Keratinocyte (primary cell): Measurements from ENCODE around the gene ZNF235. TPM values are rescaled to one million over a fixed set of nuclear protein-coding genes. Genes with fewer than 3 reads are reported as not detected.

Experiments
- DNase-seq: peaks from one replicate; pipeline ENCODE4 v3.0.0-alpha.2; 2011; ENCODE audit warnings: low read depth, missing footprints, low spot score
- FAIRE-seq: peaks from 2 replicates; lab custom pipeline; 2011; peaks lifted over from hg19 to GRCh38; lab: Jason Lieb, UNC
- H2AFZ ChIP-seq: 2 replicates; pipeline ENCODE4 v1.6.0; 2012; ENCODE audit warnings: low read length, control low read depth, inconsistent platforms; ENCODE audit not compliant: control insufficient read depth
- H3K27ac ChIP-seq: 2 replicates; pipeline ENCODE4 v1.5.1; 2011; ENCODE audit warnings: low read length; ENCODE audit not compliant: control insufficient read depth, insufficient read depth
- H3K27me3 ChIP-seq: 3 replicates; pipeline ENCODE4 v1.6.0; 2011; ENCODE audit warnings: low read length; ENCODE audit not compliant: control insufficient read depth, insufficient read depth; ENCODE audit errors: extremely low read depth
- H3K36me3 ChIP-seq, 2 experiments: 2 replicates in 1 of 2; 3 replicates in 1 of 2; pipeline ENCODE4 v1.5.1; 2011; ENCODE audit warnings: low read length in 2 of 2, mild to moderate bottlenecking in 1 of 2; ENCODE audit not compliant: control insufficient read depth in 2 of 2, insufficient read depth in 2 of 2; ENCODE audit errors: extremely low read depth in 1 of 2
- H3K4me1 ChIP-seq: 3 replicates; pipeline ENCODE4 v1.5.1; 2011; ENCODE audit warnings: low read length; ENCODE audit not compliant: control insufficient read depth, insufficient read depth; ENCODE audit errors: extremely low read depth
- H3K4me2 ChIP-seq: 3 replicates; pipeline ENCODE4 v1.6.0; 2011; ENCODE audit warnings: low read depth, low read length; ENCODE audit not compliant: control insufficient read depth, insufficient read depth; ENCODE audit errors: extremely low read depth
- H3K4me3 ChIP-seq, 3 experiments: fragments of 200-600 bp in 1 of 3; sonication (generic) in 1 of 3; 2 replicates in 2 of 3; 3 replicates in 1 of 3; pipeline ENCODE4 v1.5.1; 2011 to 2016; ENCODE audit warnings: low read length in 3 of 3, mild to moderate bottlenecking in 3 of 3, control low read depth in 2 of 3, inconsistent platforms in 1 of 3, low read depth in 1 of 3, mixed read lengths in 1 of 3, mixed run types in 1 of 3, moderate library complexity in 1 of 3; ENCODE audit not compliant: control insufficient read depth in 2 of 3, insufficient read depth in 2 of 3; ENCODE audit errors: extremely low read depth in 1 of 3
- H3K79me2 ChIP-seq: 2 replicates; pipeline ENCODE4 v1.6.0; 2012; ENCODE audit warnings: low read length; ENCODE audit not compliant: control insufficient read depth, insufficient read depth
- H3K9ac ChIP-seq: 3 replicates; pipeline ENCODE4 v1.6.0; 2011; ENCODE audit warnings: low read length; ENCODE audit not compliant: control insufficient read depth, insufficient read depth; ENCODE audit errors: extremely low read depth
- H3K9me1 ChIP-seq: 3 replicates; pipeline ENCODE4 v1.6.0; 2011; ENCODE audit warnings: low read length; ENCODE audit not compliant: control insufficient read depth, insufficient read depth; ENCODE audit errors: extremely low read depth
- H3K9me3 ChIP-seq: 2 replicates; pipeline ENCODE4 v1.5.1; 2012; ENCODE audit warnings: low read depth, low read length; ENCODE audit not compliant: control insufficient read depth
- H4K20me1 ChIP-seq: 3 replicates; pipeline ENCODE4 v1.6.0; 2011; ENCODE audit warnings: low read length; ENCODE audit not compliant: control insufficient read depth, insufficient read depth; ENCODE audit errors: extremely low read depth
- EZH2 ChIP-seq: IDR thresholded peaks from one replicate; pipeline ENCODE4 v1.6.1; 2012; ENCODE audit warnings: inconsistent platforms, mild to moderate bottlenecking, low read length, moderate library complexity
- dilution Hi-C: fragments of 300-500 bp; cut with MboI; formaldehyde crosslinking; loops from one replicate; pipeline ENCODE4 v1.7.0; 2020; ENCODE audit warnings: low sequenced_read_pairs; ENCODE audit not compliant: extremely low pct_ligation_motif_present
- polyA plus RNA-seq, 5 experiments: library from polyadenylated mRNA; depleted of rRNA in 3 of 5; stranded (reverse) in 3 of 5; stranded (forward) in 1 of 5; unstranded in 1 of 5; fragments of >200 nt; gene quantifications; 1 replicate in 1 of 5; 2 replicates in 3 of 5; 3 replicates in 1 of 5; pipeline versions ENCODE4 v1.2.1 to v1.2.3, GENCODE V29; 2011 to 2012; ENCODE audit warnings: missing spikeins in 2 of 5, low read depth in 1 of 5, low replicate concordance in 1 of 5
- TF ChIP-seq, protein P1 (sequence below), 3 experiments: IDR thresholded peaks in 1 of 3; conservative IDR thresholded peaks in 1 of 3; optimal IDR thresholded peaks in 1 of 3; 2 replicates in 2 of 3; 3 replicates in 1 of 3; pipeline versions ENCODE3 to v1.5.1; 2011; ENCODE audit warnings: low read length in 3 of 3, mild to moderate bottlenecking in 3 of 3, moderate library complexity in 2 of 3, control low read depth in 1 of 3, inconsistent platforms in 1 of 3; ENCODE audit not compliant: insufficient read depth in 2 of 3; ENCODE audit errors: extremely low read depth in 1 of 3

Gene ZNF235
- polyA plus RNA-seq, 1 donor (not counting 4 experiments of a cell fraction or from before 2014, with no cell fraction given), result 6.1 TPM

DNA sequence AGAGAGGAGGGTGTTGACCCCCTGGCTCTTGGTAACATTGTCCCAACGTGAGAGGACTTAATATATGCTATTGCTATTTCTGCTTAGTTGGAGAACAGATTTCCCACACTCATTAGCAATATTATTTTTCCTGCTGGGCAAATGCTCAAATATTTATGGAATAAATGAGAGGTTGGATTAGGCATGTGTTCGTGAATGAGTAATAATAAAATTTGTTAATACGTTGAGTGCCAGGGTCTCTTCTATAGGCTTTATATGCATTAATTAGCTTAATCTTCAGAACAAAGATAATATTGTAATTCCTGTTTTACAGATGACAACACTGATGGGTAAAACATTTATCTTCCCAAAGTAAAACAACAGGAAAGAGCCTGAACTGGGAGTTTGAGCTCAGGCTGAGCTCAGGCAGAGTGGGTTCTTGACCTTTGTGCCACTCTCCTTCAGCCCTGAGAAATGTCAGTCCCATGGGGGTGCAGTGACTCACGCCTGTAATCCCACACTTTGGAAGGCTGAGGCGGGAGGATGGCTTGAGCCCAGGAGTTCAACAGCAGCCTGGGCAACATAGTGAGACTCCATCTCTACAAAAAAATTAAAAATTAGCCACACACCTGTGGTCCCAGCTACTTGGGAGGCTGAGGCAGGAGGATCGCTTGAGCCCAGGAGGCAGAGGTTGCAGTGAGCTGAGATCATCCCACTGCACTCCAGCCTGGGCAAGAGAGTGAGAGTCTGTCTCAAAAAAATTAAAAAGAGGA is 44.0 kb downstream of the ZNF235 start:
- FAIRE-seq, result no peak
- H2AFZ ChIP-seq, result no peak overlapping the region

DNA sequence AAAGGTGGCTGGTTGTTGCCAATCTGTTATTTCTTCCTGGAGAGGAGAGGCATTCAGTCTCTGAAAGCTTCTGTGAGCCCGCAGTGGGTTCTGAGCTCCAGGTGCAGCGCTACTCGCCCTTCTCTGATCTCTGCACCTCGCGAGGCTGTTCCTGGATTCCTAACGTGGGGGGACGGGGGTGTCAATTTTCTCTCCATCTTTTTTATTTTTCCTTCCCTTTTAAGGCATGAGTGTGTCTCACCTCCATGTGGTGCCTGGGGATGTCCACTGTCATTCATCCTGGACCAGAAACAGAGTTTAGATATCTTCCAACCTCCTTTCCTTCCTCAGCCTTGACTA is 44.5 kb downstream of the ZNF235 start:
- dilution Hi-C loops, result no loop called here
- Histone ChIP-seq H3K4me1 (peaks cover 6% of the 10 kb centered on the region), H3K27me3 (no peaks in the 10 kb centered on the region), H3K9me3 (no peaks in the 10 kb centered on the region), H3K4me3 (peak overlapping the region; percentile 22 to 66 (median 64)), H2AFZ (peak overlapping the region; percentile 89), H3K27ac (peak overlapping the region; percentile 55), H3K9ac (peak overlapping the region; percentile 56), H3K79me2 (no peaks in the 10 kb centered on the region), H4K20me1 (no peaks in the 10 kb centered on the region), H3K4me2 (peak overlapping the region; percentile 96), H3K36me3 (no peaks in the 10 kb centered on the region), H3K9me1 (no peaks in the 10 kb centered on the region)
- DNase-seq (no peak), FAIRE-seq (no peak)
- TF ChIP-seq, protein P1, sequence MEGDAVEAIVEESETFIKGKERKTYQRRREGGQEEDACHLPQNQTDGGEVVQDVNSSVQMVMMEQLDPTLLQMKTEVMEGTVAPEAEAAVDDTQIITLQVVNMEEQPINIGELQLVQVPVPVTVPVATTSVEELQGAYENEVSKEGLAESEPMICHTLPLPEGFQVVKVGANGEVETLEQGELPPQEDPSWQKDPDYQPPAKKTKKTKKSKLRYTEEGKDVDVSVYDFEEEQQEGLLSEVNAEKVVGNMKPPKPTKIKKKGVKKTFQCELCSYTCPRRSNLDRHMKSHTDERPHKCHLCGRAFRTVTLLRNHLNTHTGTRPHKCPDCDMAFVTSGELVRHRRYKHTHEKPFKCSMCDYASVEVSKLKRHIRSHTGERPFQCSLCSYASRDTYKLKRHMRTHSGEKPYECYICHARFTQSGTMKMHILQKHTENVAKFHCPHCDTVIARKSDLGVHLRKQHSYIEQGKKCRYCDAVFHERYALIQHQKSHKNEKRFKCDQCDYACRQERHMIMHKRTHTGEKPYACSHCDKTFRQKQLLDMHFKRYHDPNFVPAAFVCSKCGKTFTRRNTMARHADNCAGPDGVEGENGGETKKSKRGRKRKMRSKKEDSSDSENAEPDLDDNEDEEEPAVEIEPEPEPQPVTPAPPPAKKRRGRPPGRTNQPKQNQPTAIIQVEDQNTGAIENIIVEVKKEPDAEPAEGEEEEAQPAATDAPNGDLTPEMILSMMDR (optimal IDR thresholded peaks at IDR 0.05 in 1 of 3, IDR thresholded peaks at IDR 0.05 in 1 of 3, conservative IDR thresholded peaks at IDR 0.05 in 1 of 3; ENCODE audit: extremely low read depth in 1 of 3, insufficient read depth in 2 of 3, low read length in 3 of 3), result no peak
- no peak for TF ChIP-seq EZH2

More for the DNA sequence above, 44.0 kb downstream of the ZNF235 start:
- no peak overlapping the region for H3K27ac ChIP-seq
- TF ChIP-seq EZH2, result no peak
- TF ChIP-seq, protein P1 (optimal IDR thresholded peaks at IDR 0.05 in 1 of 3, IDR thresholded peaks at IDR 0.05 in 1 of 3, conservative IDR thresholded peaks at IDR 0.05 in 1 of 3; ENCODE audit: extremely low read depth in 1 of 3, insufficient read depth in 2 of 3, low read length in 3 of 3), result no peak
- H3K4me3 ChIP-seq, result peak overlapping the region in 1 of 3 experiments; percentile 66
- no peaks in the 10 kb centered on the region for H3K79me2 ChIP-seq
- no peak for DNase-seq
- no peaks in the 10 kb centered on the region for H3K27me3 ChIP-seq
- H3K9me1 ChIP-seq, result no peaks in the 10 kb centered on the region
- peaks cover 6% of the 10 kb centered on the region for H3K4me1 ChIP-seq
- dilution Hi-C loops, result no loop called here
- peak overlapping the region; percentile 96 for H3K4me2 ChIP-seq
- H3K9ac ChIP-seq, result no peak overlapping the region
- H3K9me3 ChIP-seq, result no peaks in the 10 kb centered on the region
- no peaks in the 10 kb centered on the region for H4K20me1 ChIP-seq
- H3K36me3 ChIP-seq, result no peaks in the 10 kb centered on the region
